CD4-positive, alpha-beta T cell treated with Interleukin-15 for 4 hours (primary cell): ENCODE data around the gene RCSD1.

Experiments used
- DNase-seq: peaks from one replicate; pipeline ENCODE4 v3.0.0-alpha.2; 2020; ENCODE audit warnings: low spot score

The RCSD1 gene

DNA sequence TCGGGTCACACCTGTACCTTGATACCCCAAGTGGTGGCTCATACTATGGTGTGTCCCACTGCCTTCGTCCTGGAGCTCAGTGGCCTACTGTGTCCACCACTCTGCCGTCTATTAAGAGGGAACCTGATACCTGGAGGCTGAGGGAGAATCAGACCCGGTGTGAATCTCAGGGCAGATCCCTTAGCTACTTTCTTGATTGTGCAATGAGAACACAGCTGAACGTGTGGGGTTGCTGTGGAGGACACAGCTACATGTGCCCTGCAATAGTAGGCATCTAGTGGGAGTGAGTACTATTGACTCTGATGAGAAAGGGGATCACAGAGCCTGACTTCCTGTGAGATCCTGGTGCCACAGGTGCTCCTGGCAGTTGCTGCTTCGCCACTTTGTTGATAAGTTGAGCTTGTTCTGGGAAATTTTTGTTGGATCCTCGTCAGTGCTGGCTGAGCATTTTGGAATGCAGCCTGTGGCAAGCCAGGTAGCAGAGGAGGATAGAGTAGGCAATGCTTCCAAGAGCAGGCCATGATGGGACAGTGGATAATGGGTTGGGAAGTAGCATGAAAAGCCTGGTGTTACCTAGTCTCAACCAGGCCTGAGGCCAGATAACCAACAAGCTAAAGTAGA, 63.5 kb downstream of the RCSD1 start:
- DNase-seq = no peak

DNA sequence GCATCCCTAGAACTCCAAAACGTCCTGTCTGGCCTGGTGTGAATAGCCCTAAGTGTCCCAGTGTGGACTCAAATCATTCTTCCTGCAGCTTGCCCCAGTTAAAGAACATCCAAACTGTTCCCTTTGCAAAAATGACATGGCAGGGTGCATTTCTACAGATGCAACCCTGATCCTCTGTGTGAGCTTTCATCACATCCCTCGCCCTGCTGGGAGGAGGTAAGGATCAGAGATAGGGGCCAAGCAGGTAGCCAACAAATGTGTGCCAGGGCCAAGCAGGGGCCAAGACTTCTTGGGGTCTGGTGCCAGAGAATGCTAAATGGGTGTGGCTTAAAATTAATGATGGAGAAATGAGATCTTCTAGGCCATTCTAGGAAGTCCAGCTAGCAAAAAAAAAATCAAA, 64.7 kb downstream of the RCSD1 start:
- no peak for DNase-seq

DNA sequence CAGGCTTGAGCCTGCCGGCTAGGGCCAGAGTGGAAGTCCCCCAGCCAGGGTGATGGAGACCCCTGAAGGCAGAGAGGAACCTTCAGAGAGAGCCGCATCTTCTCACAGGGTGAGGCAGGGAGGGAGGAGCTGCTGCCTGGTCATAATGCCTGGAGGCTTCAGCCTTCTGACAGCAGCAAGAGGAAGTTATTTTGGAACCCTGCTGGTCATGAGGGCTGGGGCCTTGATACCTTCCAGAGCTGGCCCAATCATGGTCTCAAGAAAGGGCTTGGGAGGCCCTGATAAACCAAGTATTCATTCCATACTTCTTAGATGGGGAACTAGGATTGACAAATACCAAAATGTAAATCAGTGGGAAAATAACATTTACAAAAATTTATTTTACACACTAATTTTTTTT, 65.1 kb downstream of the RCSD1 start:
- DNase-seq = no peak

DNA sequence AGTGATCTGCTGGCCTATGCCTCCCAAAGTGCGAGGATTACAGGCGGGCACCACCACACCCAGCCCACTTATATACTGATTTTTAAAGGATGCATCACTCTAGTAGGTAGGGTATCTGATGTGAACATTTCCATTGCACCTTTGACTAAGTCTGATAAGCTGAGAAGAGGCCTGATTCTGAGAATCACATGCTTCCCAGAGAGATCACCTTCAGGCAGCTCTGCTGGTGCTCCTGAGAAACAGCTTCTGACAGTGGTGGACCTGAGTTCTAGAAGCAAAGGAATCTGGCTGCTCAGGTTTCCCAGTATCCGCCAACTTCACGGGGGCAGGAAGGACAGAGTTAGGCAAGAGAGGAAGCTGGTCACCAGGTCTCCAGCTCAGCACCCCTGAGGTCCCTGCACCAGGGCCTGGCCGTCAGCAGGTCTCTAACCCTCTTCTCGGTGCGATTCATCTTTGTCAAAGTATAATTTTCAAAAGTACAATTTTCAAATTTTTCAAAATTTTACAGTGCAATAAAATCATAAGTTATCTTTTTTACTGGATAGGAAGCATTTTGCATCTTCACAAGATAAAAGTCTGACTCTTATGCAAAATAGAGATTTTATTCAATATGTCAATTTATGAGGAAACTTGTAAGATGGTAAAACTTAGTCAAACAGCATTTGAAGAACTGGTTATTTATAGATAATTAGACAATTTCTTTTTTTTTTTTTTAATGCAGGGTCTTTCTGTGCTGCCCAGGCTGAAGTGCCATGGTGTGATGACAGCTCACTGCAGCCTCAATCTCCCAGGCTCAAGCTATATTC, 65.9 kb downstream of the RCSD1 start:
- DNase-seq = no peak

DNA sequence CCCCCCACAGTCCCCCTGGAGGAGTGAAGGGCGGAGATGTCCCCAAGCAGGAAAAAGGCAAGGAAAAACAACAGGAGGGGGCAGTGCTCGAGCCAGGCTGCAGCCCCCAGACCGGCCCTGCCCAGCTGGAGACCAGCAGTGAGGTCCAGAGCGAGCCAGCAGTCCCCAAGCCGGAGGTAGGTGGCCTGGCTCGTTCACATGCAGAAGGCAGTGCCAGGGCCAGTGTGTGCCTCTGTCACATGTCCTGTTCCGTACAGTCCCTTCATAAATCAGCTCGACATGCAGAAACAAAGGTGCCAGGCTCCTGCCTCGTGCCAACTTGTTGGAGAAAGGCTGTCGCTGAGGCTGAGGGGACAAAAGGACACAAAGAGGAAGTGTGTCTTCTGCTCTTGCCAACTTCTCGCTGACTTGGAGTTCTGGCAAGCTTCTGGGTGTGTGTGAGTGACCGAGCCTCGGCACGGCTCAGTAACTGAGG, 67.7 kb downstream of the RCSD1 start:
- DNase-seq = no peak

DNA sequence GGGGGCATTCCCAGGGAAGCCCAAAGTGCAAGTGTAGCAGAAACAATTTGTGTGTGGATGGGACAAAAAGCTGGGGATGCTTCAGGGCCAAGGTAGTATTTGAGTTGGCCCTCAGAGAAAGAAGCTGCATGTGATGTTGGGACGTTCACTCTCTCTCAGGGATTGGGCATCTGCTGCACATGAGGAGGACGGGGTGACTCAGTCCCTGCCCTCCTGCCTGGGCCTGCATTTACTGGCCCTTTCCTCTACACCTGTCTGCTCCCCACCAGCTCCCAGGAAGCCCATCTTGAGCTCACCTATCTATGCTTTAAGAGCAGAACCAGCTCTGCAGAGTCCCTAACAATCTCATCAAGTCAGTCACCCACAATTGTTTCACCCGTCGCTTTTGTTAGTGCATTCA, 68.3 kb downstream of the RCSD1 start:
- no peak for DNase-seq

DNA sequence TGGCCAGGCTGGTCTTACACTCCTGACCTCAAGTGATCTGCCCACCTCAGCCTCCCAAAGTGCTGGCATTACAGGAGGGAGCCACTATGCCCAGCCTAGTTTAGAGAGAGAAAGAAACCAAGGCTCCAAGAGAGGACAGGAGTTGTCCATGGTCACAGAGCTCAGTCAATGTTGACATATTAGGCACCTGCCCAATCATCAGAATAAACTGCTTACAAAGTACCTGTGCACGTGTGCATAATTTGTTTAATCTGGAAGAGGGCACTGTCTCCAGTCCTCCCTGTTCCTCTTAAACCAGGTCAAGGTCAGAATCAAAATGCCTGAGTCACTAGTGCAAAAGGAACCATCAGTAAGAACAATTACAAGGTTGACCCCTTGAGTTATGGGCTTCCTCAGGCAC, 71.5 kb downstream of the RCSD1 start:
- no peak for DNase-seq

DNA sequence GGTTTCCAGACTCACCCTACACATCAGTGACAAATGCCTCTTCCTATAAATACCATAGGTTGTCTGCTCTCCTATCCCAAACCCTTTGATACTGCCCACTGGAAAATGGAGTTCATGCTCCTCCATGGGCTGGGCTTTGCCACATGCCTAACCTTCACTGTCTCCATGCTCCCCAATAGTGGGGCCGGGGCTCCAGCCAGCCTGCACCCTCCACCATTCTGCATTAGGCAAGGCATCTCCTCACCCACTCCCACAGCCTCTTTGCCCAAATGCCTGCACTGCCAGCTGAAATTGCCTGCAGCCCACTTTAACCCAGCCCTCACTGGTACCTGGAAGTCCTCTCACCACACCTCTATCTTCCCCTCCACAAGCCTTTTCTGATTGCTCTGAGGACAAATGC, 73.5 kb downstream of the RCSD1 start:
- no peak for DNase-seq

DNA sequence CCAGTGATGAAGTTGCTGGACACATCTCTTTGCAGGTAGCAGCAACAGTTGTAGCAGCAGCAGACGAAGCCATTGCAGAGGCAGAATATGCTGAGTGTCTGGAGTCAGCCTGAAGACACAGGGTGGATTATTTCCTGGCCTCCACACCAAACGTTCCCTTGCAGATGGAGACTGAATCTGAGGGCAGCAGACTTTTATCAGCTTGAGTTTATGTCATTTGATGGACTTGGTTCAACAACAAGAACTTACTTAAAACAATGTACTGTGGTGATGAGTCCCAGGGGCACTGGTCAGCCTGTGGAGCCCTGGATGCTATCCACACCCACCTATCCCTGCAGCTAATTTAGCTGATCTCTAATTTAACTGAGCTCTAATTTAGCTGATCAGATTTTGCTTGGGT, 74.7 kb downstream of the RCSD1 start:
- no peak for DNase-seq

DNA sequence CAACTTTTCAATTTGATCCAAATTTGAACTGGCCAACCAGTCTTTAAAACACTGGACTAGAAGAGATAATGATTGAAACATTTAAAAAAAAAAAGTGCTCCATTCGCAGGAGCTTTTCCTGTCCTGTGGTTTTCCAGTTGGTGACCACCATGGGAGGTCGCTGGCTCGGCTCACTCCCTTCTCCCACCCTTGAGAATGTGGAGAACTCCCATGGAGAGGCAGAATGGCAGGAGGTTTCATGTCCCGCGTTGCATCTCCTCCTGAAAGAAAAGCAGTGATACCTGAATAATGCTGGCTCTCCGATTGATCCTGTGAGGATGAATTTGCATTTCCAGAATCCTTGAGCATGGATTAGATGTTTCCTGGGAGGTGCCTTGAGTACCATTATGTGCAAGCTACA, 75.2 kb downstream of the RCSD1 start:
- no peak for DNase-seq

DNA sequence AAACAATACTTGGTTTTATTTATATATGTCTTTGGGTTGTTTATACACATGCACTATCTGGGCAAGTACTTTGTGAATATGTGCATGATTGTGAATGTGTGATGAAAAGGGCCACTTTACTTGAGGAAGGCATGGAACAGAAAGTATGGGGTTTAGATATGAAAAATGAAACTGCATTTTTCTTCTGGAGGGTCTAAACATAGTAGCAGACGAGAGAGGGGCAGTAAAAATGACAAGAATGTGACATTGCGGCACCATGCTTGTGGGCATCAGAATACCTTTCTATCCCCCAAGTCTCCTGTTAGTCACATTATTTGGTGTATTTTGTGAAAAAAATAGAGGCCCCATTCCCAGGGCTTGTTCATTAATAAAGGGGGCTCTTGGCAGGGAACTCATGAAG, 76.3 kb downstream of the RCSD1 start:
- no peak for DNase-seq

DNA sequence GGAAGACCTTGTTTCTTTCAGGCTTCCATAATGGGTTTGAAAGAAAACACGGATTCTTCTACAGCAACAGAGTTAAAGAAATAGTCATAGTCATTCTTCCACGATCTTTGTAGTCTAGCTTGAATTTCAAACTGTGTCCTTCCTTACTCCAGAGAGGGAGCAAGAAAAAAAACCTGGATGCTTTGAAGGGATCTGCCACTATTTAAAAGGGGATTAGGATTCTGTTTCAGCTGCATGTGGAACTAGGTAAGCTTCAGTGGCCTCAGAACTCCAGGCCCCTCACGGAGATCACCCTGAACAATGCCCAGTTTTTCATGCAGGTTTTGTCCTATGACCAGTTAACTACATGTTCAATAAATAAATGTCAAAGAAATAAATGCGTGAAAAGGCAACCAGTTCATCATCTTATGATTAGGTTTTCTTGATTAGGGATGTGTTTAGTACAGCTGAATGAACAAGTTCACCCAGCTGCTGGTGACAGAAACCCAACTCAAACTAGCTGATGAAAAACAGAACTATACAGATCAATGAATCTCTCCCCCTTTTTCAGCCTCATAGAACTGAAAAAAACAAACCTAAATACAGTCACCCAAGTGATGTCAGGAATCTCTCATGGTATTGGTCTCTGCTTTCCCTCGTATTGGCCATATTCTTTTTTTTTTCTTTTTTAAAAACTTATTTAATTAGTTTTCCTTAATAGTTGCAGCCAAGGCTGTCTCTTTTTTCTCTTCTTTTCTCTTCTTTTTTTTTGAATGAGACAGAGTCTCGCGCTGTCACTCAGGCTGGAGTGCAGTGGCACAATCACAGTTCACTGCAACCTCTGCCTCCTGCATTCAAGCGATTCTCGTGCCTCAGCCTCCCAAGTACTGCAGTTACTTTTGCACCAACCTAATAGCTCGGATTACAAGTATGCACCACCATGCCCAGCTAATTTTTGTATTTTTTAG, 77.2 kb downstream of the RCSD1 start:
- no peak for DNase-seq

DNA sequence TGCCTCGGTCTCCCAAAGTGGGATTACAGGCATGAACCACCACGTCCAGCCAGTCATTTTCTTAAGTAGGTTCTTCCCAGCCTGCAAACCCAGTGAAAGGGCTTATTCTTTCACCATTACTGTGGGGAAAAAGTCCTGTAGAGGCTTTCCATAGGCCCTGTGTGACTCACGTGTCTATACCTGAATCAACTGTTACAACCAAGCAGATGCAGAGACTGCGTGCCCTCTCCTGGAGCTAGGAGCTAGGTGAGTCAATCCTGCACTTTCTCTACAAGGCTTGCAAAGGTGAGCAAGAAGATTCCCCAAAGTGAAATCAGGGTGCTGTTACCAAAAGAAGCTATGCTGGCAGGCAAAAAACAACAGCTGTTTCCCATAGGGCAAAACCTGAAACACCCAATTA, 77.9 kb downstream of the RCSD1 start:
- DNase-seq = no peak

DNA sequence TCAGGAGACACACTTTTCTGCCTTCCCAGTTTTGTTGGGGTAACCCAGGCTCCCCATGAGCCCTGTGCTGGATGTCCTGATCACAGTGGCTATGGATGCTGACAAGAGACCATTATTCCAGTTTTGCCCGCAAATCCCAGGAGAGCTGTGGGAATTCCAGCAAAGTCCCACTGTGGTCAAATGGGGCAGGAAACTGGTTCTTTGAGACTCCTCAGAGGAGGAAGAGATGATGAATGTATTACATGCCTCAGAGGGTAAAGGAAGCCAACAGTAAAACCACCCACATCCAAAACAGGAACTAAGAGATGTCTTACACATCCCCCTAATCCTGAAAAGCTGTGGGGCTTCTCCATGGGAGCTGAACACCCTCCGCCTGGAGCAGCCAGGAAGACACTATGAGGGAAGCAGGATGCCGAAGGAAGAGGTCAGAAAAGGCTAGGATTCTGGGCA, 78.9 kb downstream of the RCSD1 start:
- DNase-seq = no peak

DNA sequence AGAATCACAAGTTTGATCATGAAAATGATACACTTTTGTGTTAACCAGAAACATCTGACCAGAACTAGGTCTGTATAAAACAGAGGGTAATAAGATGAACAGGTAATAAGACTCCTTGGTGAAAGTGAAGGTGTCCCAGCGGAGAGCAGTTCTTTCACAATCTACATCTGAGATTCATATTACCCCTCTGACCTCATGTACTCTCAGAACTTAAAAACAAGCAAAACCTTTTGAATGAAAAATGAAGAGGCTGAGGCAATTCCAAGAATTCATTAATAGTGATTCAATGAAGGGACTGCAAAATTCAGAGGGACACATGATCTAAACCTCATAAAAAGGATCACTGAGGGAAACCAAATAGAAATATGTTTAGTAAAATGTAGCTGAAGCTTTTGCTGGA, 80.8 kb downstream of the RCSD1 start:
- DNase-seq = no peak

DNA sequence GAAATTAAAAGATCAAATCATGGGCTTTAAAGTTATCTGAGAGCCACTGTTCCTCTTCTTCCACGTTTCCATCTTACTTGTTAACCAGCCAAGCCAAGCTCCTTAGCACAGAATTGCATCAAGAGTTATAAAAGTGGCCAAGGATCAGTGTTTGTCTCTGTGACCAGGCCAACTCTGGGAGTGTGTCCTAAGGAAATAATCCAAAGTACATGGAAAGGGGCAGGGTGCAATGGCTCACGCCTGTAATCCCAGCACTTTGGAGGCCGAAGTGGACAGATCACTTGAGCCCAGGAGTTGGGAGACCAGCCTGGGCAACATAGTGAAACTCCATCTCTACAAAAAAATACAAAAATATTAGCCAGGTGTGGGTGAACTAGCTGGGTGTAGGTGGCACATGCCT, 81.8 kb downstream of the RCSD1 start:
- DNase-seq = no peak

DNA sequence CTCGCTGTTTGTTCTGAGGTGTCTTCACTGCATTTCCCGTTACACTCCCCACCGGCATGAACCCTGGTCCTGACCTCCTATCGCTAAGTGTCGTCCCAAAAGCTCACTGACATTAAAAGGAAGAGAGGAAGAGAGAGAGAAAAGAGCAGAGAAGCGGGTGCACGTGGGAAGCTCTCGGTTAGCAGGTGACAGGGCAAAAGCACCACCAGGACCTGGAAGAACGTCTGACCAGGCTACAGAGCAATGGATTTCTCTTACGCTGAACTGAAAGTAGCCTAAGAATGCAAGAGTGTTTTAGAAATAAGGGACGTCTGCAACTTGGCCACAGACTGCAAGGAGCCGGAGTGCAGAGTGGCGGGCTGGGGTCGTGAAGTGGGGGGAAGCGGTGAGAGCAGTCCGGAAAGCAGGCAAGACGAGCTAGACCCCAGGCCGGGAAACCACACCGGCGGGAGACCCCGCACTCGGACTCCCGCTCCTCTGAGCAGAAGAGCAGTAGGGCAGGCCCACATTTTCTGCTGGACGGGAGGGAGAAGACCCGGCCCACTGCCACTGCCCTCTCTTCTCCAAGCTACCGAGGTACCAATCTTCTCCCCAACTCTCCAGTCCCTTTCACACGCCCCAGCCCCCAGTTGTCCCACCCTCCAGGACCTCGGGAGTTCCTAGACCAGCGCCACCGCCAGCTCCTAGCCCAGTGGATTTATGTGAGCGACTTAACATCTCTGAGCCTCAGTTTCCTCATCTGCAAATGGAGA, 83.5 kb downstream of the RCSD1 start:
- DNase-seq = no peak

DNA sequence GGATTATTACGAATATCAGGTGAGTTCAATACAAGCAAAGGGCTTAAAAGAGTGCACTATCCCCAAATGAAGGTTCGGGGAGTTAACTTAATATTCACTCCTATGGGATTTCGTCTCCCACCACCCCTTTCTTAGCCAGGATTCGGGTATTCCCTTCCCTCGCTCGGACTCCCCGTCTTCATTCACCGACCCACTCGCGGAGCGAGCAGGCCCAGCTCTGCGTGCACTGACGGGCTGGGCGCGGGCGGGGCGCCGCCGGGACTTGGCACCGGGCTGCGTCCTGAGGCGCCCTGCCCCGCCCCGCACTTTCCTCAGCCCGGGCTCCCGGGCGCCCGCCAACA, 84.0 kb downstream of the RCSD1 start:
- DNase-seq = no peak

DNA sequence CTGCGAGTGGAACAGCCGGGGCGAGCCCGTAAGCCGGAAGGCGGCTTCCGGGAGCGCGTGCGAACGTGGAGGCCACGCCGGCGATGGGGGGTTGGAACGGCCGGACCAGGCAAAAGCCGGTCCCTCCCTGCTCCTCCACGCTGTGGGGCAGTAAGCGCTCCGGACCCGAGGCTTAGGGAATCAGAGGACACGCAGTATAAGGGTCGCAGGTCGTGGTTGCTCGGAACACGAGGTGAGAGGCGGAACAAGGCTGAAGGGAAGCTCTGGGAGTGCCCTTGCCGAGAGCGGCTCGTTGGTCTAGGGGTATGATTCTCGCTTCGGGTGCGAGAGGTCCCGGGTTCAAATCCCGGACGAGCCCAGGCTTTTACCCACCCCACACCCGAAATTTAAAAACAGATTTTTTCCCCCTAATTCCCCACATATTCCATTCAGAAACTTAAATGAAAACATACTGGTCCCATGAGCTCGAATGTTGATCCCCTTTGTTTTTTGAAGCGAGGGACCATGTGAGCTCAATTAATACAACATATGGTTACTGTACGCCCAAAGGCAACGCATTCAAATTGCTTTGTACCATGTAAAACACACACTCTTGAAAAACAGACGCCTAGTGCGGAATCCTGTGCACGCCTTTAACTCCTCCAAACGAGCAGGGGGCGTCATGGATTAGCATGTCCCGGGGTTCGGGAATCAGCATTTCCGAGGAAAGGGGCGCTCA, 84.6 kb downstream of the RCSD1 start:
- peak; percentile 88 for DNase-seq

DNA sequence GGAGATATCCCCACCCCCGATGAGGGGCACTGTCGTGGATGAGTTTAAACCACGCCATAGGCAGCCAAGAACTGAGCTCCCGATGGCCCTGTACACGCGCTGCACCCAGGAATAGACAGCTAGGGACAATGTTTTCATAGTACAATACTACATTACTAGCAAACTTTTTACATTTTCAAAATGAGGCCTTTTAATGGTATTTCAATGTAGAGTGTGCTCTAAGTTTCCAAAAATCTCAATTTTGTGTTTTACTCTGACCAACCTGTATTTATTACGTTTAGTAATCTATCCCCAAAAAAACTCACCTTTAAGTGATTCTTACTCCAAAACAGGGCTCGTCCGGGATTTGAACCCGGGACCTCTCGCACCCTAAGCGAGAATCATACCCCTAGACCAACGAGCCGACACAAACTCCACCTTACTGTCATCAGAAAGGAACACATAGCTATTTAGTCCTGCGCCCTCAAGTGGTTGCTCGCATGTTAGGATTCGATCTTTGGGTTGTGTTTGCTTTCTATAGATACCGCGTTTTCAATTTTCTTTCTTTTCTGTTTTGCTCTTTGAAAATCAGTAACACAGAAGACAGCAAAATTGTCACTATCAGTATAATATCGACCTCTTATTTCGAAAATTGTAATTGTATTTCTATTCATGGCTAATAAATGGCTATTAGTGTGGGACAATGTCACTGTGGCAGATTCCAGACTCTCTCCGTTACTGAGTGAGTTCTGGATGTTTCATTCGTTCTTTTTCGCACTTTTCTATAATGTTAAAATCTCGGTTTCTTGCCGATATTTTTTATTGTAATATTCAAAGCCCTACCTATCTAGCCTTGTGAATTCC, 85.3 kb downstream of the RCSD1 start:
- DNase-seq = peak; percentile 92

DNA sequence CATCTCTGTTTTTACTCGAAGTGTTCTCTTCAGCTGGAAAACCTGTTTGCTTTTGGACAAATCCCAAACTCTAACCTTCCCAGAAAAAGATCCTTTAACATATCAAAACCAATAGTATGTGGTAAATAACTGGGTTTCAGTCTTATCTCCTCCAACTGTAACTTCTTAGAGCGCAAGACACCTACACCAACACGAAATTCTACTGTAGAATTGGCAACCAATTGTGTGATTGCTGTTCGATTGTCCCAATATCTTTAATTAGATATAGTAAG, 85.9 kb downstream of the RCSD1 start:
- no peak for DNase-seq
